Inflammatory macrophage treated with lipopolysaccharide for 4 hours (primary cell): ENCODE measurements around the gene OR2AK2.
A peak's percentile ranks its signal among the peaks of the same experiment; 100 is the strongest.

Source experiments
- DNase-seq: peaks from one replicate; pipeline ENCODE4 v3.0.0-alpha.2; 2020

Gene OR2AK2, protein sequence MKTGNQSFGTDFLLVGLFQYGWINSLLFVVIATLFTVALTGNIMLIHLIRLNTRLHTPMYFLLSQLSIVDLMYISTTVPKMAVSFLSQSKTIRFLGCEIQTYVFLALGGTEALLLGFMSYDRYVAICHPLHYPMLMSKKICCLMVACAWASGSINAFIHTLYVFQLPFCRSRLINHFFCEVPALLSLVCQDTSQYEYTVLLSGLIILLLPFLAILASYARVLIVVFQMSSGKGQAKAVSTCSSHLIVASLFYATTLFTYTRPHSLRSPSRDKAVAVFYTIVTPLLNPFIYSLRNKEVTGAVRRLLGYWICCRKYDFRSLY

DNA sequence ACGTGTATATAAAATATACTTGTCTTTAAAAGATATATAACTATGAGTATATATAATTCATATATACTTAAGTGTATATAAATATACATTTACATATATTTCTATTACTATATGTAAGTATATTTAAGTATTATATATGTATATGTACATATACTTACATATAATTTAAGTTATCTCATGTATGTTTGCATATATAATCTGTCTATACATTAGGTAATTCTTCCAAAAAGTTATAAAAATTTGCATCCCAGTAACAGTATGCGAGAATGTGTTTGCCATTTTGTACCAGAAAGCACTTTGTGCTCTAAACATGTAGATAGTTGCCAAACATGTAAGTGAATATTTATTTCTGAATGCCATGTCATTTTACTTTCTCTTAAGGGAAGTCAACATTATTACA, at the start of gene OR2AK2:
Gene OR2AK2, plus strand, starts transcription at position 301 of the 400 bp plus-strand sequence. CDS start 144 bp downstream, outside the sequence.
- no peak for DNase-seq

DNA sequence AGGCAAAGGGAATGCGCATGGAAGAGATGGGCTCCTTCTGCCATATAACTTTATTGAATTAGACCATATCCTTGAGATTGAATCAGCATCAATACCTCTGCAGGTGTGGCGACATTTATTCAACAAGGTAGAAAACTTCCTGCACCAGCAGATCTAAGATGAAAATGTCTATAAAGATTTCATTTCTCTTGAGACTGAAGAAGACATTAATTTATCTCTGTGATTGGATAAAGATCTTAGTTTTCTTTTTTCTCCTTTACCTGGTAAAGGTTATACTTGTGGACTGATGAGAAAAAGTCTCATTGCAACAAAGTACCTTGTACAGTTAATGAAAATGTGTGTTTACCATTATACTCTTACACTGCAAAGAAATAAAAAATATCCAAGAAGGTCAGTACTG, 45.1 kb upstream of the OR2AK2 start, which contains the start of gene OR2T8:
Gene OR2T8, plus strand, starts transcription at position 301 of the 400 bp plus-strand sequence. CDS start 766 bp downstream, outside the sequence.
- DNase-seq: no peak

- no peak for DNase-seq
Observed at GRCh38 chr1:247923941-247924340, 41.1 kb upstream of the OR2AK2 start.

GRCh38 chr1:247924868-247925267, 40.2 kb upstream of the OR2AK2 start, which contains the start of gene OR2AJ1:
TSS of gene OR2AJ1 (plus strand) at chr1:247924889. CDS start at chr1:247933769, 8,880 bp downstream.
- no peak for DNase-seq

DNA sequence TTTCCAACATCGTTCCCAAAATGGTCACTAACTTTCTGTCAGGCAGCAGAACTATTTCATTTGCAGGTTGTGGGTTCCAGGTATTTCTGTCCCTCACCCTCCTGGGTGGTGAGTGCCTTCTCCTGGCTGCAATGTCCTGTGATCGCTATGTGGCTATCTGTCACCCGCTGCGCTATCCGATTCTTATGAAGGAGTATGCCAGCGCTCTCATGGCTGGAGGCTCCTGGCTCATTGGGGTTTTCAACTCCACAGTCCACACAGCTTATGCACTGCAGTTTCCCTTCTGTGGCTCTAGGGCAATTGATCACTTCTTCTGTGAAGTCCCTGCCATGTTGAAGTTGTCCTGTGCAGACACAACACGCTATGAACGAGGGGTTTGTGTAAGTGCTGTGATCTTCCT, 31.0 kb upstream of the OR2AK2 start:
- no peak for DNase-seq

GRCh38 chr1:247935781-247936180, 29.3 kb upstream of the OR2AK2 start:
- no peak for DNase-seq

DNA sequence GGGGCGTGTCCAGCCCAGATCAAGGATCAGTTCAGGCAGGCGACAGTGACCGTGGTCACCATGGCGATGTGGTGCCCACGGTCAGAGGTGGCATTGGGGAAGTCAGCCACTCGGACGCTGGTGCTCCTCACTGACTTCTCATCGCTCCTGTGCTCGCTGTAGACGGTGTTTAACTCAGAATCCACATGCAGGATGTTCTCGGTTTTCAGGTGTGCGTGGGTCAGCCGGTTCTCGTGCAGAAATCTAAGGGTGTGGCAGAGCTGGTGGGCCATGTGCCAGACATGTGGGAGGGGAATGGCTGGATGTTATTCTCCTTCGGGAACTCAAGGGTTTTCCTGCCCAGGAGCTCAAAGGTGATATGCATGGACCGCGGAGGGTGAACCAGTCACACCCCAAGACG, 28.6 kb upstream of the OR2AK2 start:
- DNase-seq: no peak

GRCh38 chr1:247936965-247937734, 27.9 kb upstream of the OR2AK2 start:
- peak; percentile 90 for DNase-seq

- no peak for DNase-seq
Observed at GRCh38 chr1:247942624-247943023, 22.4 kb upstream of the OR2AK2 start.

- DNase-seq: no peak
Observed at GRCh38 chr1:247948558-247948957, 16.5 kb upstream of the OR2AK2 start, which contains the start of gene OR2L8. TSS of gene OR2L8 (plus strand) at chr1:247948858. CDS start at chr1:247948858, 0 bp downstream.

DNA sequence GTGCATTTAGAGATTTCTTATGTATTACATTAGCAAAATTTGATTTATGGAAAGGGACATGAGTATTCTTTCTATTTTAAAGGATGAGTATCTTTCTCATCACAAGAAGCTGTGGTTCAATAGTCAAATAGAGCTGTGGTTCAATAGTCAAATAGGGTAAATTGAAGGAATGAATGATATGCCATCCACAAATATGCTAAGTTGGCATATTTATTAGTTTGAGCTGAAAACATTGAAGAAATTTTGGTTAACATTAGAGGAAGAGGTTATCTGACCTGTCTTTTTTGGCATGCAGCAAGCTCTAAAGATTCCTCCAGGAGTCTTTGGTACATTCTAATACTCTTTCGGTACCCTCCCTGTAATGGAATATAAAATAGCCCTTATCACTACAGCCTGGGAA, 11.6 kb upstream of the OR2AK2 start:
- no peak for DNase-seq

DNA sequence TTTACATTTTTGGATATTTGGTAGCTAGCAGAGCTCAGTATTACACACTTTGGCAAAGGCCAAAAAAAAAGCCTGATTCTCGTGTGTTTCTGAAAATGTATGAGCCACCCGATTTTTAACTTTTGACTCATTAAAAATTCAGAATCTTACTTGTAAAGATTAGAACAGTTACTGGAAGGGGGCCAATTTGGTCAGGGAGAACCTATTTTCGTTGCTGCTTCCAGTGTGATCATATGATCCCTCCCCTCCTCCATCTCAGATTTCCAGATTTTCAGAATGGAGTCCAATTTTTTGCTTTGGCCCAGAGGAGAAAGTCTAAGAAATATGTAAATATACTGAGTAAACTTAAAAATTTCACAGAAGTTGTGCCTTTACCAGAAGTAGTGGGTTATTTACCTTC, 3.2 kb upstream of the OR2AK2 start:
- no peak for DNase-seq

DNA sequence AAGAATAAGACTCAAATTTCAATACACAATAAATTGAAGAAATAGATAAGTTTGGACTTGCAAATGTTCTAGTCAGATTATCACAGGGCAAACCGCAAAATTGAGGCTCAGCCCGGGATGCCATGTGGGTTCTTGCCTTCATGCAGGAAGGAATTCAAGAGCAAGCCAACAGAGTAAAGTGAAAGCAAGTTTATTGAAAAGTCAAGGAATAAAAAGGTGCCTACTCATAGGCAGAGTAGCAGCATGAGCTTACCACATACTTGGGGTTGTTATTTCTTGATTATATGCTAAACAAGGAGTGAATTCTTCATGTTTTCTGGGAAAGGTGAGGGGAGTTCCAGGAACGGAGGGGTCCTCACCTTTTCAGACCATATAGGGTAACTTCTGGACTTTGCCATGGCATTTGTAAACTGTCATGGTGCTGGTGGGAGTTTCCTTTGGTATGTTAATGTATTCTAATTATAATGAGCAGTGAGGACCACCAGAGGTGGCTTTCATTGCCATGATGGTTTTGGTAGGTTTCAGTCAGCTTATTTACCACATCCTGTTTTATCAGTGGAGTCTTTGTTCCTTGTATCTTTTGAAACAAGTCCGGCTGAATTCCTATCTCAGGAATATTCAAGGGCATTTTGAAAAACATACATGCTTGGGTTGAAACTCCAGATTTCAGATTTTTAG, 2.0 kb upstream of the OR2AK2 start:
- no peak for DNase-seq

- DNase-seq: peak; percentile 46
Observed at GRCh38 chr1:247966532-247967204, 1.6 kb downstream of the OR2AK2 start.

DNA sequence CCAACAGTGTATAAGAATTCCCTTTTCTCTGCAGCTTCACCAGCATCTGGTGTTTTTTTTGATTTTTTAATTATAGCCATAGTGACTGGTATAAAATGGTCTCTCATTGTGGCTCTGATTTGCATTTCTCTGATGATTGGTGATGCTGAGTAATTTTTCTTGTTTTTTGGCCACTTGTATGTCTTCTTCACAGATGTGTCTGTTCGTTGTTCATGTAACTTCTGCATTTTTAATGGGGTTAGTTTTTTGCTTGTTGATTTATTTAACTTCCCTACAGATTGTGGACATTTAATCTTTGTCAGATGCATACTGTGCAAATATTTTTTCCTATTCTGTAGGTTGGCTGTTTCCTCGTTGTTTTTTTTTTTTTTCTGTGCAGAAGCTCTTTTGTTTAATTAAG, 28.0 kb downstream of the OR2AK2 start:
- DNase-seq: no peak

DNA sequence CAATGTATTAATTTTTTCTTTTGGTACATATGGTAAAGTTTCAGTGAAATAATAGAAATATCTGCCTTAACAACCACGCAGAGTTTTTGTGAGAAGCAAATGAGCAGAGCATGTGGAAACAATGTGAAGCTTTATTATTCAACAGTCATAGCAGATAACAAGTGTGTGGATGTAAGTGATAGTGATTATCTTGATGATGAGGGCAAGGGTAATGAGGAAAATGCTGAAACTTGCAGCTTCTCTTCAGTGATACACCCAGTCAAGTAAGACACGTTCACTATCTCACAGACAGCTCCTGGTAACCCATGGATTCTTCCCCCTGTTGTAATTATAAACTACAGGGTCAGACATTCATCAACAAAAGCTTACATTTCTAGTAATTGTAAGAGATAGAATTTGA, 33.8 kb downstream of the OR2AK2 start:
- DNase-seq: no peak

DNA sequence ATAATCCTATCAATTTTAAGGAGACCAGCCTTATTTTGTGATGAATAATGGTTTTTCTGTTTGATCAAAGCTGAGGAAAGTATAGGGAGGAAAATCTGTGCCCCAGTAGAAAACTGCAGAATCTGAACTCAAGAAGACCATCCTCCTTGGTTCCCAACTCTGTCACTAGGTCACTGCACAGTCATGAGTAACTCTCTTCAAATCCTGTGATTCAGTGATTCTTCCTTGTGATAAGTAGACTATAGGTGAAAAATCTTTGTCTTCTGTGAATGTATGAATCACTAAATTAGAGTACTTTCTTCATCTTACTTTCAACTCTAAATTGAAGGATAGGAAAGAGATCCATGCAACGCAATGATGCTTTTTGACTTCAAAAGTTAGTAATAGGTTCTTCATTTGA, 35.1 kb downstream of the OR2AK2 start:
- no peak for DNase-seq

GRCh38 chr1:248007778-248008177, 42.7 kb downstream of the OR2AK2 start:
- DNase-seq: no peak

- no peak for DNase-seq
Observed at GRCh38 chr1:248009681-248010080, 44.6 kb downstream of the OR2AK2 start.

DNA sequence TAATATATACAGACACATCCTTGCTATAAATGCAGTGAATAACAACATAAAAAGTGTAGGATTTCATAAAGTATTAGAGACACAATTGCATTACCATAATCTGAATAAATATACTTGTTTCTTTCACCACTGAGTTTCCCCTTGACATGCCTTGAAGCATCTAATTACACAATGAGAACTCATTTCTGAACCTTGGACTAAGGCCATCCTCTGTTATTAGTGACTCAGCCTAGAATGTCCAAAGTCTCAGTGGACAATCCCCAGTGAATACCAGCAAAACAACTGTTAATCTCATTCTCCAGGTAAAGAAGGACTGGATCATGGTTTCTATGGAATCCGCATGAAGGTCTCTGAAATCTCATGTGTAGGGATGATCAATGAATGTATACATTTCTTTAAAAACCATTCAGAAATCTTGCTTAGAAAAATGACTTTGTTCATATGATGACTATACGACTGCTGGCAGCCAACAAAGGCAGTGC, 48.2 kb downstream of the OR2AK2 start, which contains the start of gene OR2L5:
Gene OR2L5, plus strand, starts transcription at position 432 of the 482 bp plus-strand sequence. CDS start 8,288 bp downstream, outside the sequence.
- DNase-seq: no peak

- DNase-seq: no peak
Observed at GRCh38 chr1:248015803-248016202, 50.8 kb downstream of the OR2AK2 start.
